ENCODE measurements around the gene C16orf78. TPM values are rescaled to one million over a fixed set of nuclear protein-coding genes. Genes with fewer than 3 reads are reported as not detected.

The C16orf78 gene
- total and polyA plus RNA-seq, 2 of the 8 experiments (the other 6 are each of a cell fraction or from before 2014, with no cell fraction given), result not detected

DNA sequence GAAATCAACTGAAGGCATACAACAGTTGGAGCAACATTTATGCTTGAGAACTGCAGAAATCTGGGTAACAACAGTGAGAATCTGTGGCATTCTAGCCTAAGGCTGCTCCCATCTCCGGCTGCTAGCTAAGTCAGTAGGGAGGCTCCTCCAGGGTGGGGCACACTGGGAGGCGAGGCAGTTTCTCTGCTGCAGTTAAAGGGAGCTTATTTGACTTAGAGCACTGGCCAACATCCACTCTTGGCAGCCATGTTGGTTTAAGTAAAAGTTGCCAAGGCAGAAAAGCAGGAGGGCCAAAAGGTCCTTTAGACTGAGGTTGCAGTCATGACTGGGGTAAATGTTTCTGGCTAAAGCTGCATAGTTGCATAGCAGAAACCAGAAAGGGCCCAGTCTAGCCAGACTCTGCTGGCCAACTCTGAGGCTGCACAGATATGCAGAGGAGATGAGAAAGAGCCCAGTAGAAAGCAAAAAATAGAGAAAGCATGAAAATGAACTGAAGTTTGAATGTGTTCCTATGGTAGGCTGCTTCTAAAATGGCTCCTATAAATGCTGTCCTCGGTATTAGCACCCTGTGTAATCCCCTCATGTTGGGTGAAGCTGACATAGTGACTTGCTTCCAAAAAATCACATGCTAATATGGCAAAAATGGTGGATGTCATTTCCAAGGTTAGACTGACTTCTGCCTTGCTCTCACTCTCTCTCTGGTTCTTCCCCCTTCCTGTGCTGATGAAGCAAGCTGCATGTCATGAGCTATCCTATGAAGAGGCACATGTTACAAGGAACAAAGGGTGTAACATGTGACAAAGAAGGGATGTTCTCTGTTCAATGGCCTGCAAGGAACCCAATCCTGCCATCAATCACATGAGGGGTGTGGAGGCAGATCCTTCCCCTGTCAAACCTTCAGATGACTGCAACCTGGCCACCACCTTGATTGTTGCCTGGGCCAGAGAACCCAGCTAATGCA lies 3.7 kb upstream of the C16orf78 start:
- Histone ChIP-seq H3K14ac (ENCODE audit: insufficient read length) (no peak overlapping the region), H2BK5ac (ENCODE audit: low read depth, low read length) (peak overlapping the region; percentile 1; the same call in 1 of the 2 replicates)
- POLR2A ChIA-PET (ENCODE audit: partially characterized antibody), result interaction anchor here (1.0 kb wide), 1 partner anchor 11 kb away, joined by 4 read pairs; no protein-coding TSS in a partner anchor
- no peak for TF ChIP-seq JUN (IDR thresholded peaks at IDR 0.05; ENCODE audit: low read depth, low read length)
- TF ChIP-seq BCL11A (IDR thresholded peaks at IDR 0.05; ENCODE audit: low read depth in 2 of 2, low read length in 2 of 2), result no peak
- no peak for TF ChIP-seq SUZ12 (IDR thresholded peaks at IDR 0.05; ENCODE audit: low read length)
- TF ChIP-seq ASH2L (IDR thresholded peaks at IDR 0.05; ENCODE audit: low read length), result no peak
- TF ChIP-seq SP4 (IDR thresholded peaks at IDR 0.05; ENCODE audit: low read length), result no peak
- TF ChIP-seq SP2 (IDR thresholded peaks at IDR 0.05; ENCODE audit: low read length), result no peak
- TF ChIP-seq, protein P1, sequence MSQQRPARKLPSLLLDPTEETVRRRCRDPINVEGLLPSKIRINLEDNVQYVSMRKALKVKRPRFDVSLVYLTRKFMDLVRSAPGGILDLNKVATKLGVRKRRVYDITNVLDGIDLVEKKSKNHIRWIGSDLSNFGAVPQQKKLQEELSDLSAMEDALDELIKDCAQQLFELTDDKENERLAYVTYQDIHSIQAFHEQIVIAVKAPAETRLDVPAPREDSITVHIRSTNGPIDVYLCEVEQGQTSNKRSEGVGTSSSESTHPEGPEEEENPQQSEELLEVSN (IDR thresholded peaks at IDR 0.05), result no peak
- TF ChIP-seq YY1 (IDR thresholded peaks at IDR 0.05; ENCODE audit: low read depth, low read length), result peak; percentile 75
- TF ChIP-seq RXRA (IDR thresholded peaks at IDR 0.05; ENCODE audit: insufficient read depth, low read depth, low read length), result no peak
- no peak for TF ChIP-seq BRCA1 (IDR thresholded peaks at IDR 0.05; ENCODE audit: low read depth, low read length)

More for the DNA sequence above, 3.7 kb upstream of the C16orf78 start:
- Histone ChIP-seq H3K36me3 (ENCODE audit: control insufficient read depth in 2 of 4, insufficient read depth in 4 of 4, low read length in 3 of 4) (no peaks in the 10 kb centered on the region), H2AK5ac (ENCODE audit: low read depth, low read length) (no peak overlapping the region), H3K9me3 (ENCODE audit: insufficient read depth in 2 of 2, low read depth in 1 of 2, low read length in 1 of 2) (peaks cover 4 to 5% of the 10 kb centered on the region in 2 experiments; a peak in 2 of 4 replicates), H3K4me3 (ENCODE audit: extremely low read depth in 1 of 4, insufficient read depth in 2 of 4, low read depth in 3 of 4, low read length in 4 of 4) (no peak overlapping the region), H3K79me2 (ENCODE audit: control insufficient read depth in 1 of 2, insufficient read depth in 2 of 2, low read length in 2 of 2) (no peaks in the 10 kb centered on the region), H3K79me1 (ENCODE audit: low read depth, low read length) (no peaks in the 10 kb centered on the region; the same call in 1 of the 2 replicates), H2BK15ac (ENCODE audit: low read length) (no peak overlapping the region), H3K18ac (ENCODE audit: extremely low read depth, low read length) (peak overlapping the region; percentile 17; the same call in 1 of the 2 replicates), H3K4me1 (replicated peaks in 1 of 4; ENCODE audit: control insufficient read depth in 3 of 4, insufficient read depth in 4 of 4, low read length in 3 of 4) (peaks cover 0 to 22% (median 8%) of the 10 kb centered on the region in 4 experiments; a peak in 4 of 7 replicates), H4K8ac (ENCODE audit: extremely low read depth, insufficient read depth, low read length) (no peak overlapping the region), H2AFZ (ENCODE audit: low read length) (0 out of 2 replicates have a peak overlapping the region, but pooled peaks have one; percentile 19), H4K5ac (ENCODE audit: insufficient read length, low read depth, low read length) (peak overlapping the region; percentile 4), H2BK120ac (replicated peaks; ENCODE audit: low read depth, low read length) (no peak overlapping the region), H3K4me2 (ENCODE audit: insufficient read depth in 1 of 2, low read depth in 2 of 2, low read length in 2 of 2) (no peak overlapping the region; a peak in 1 of 4 replicates), H2BK12ac (ENCODE audit: low read depth, low read length) (peak overlapping the region; percentile 88; the same call in 1 of the 2 replicates), H3K23ac (ENCODE audit: insufficient read length) (no peak overlapping the region), H3K23me2 (ENCODE audit: low read depth, low read length) (peaks cover 3% of the 10 kb centered on the region; the same call in 1 of the 2 replicates), H2BK20ac (ENCODE audit: low read length) (peak overlapping the region; percentile 68), H3K9ac (replicated peaks in 1 of 4; ENCODE audit: extremely low read depth in 1 of 4, low read depth in 3 of 4, low read length in 3 of 4) (no peak overlapping the region; a peak in 1 of 7 replicates), H3K4ac (replicated peaks; ENCODE audit: insufficient read length, low read depth, low read length) (no peak overlapping the region), H4K20me1 (replicated peaks in 1 of 2; ENCODE audit: control insufficient read depth in 1 of 2, insufficient read depth in 2 of 2, low read length in 2 of 2) (no peaks in the 10 kb centered on the region), H3K56ac (replicated peaks; ENCODE audit: insufficient read length, low read depth, low read length) (no peak overlapping the region), H3K27ac (ENCODE audit: low read depth, low read length) (no peak overlapping the region), H4K91ac (replicated peaks; ENCODE audit: insufficient read length, low read length) (peak overlapping the region; percentile 45), H3K27me3 (replicated peaks in 1 of 4; ENCODE audit: control insufficient read depth in 3 of 4, extremely low read depth in 1 of 4, insufficient read depth in 3 of 4, low read length in 3 of 4) (no peaks in the 10 kb centered on the region; a peak in 1 of 7 replicates)
- CTCF ChIA-PET (ENCODE audit: partially characterized antibody), result interaction anchor here (1.2 to 2.4 kb wide), 3 partner anchors 14 to 21 kb away, joined by 5 to 12 read pairs (median 6); no protein-coding TSS in a partner anchor
- 78% methylated on average over 3 of the region's 3 CpGs; no CpG with 5 or more reads in 1 of the 2 experiments for WGBS, 2 experiments (ENCODE audit: extremely low coverage in 1 of 2, insufficient coverage in 1 of 2, insufficient read length in 1 of 2, insufficient replicate concordance in 2 of 2, low coverage in 1 of 2, low lambda C conversion rate in 2 of 2, missing lambda C conversion rate in 1 of 2)
- FAIRE-seq, result peak; percentile 19
- DNase-seq (ENCODE audit: low read depth in 1 of 2, low spot score in 2 of 2), result peak; percentile 24 to 80
